GM12878 (cell line): ENCODE measurements around the gene OR8A1. TPM values are rescaled to one million over a fixed set of nuclear protein-coding genes. Genes with fewer than 3 reads are reported as not detected.

Source experiments
- ATAC-seq: fragments of 200-7000 bp; cut with Tn5 transposase; 3 replicates; pipeline ENCODE4 v1.9.1; 2020; ENCODE audit warnings: mild to moderate bottlenecking, moderate library complexity
- BruUV-seq: library from RNA; stranded (reverse); fragments of 400-500 nt; replicated peaks from 2 replicates; lab custom pipeline; 2021; lab: Mats Ljungman, UMichigan
- CTCF ChIA-PET: fragments of 300-600 bp; sonication (Branson Sonifier 250); formaldehyde crosslinking; extraction: SDS; loops from one replicate; lab custom pipeline; 2021; ENCODE audit warnings: inconsistent platforms; lab: Yijun Ruan, JAX
- POLR2A ChIA-PET: fragments of 350-600 bp; formaldehyde crosslinking; extraction: SDS; loops from one replicate; lab custom pipeline; 2021; ENCODE audit warnings: inconsistent platforms; lab: Charles Lee
- RAD21 ChIA-PET: fragments of 300-600 bp; sonication (Branson Sonifier 250); formaldehyde crosslinking; loops from one replicate; lab custom pipeline; 2023; ENCODE audit warnings: antibody characterized with exemption; ENCODE audit not compliant: unreplicated experiment; lab: Charles Lee
- SMC1A ChIA-PET: fragments of 300-600 bp; sonication (Branson Sonifier 250); formaldehyde crosslinking; loops from one replicate; lab custom pipeline; 2023; ENCODE audit not compliant: unreplicated experiment, uncharacterized antibody; lab: Charles Lee
- DNase-seq: peaks from one replicate; pipeline ENCODE4 v3.0.0-alpha.2; 2011; ENCODE audit warnings: low read depth, low spot score
- FAIRE-seq: peaks from 3 replicates; lab custom pipeline; 2011; peaks lifted over from hg19 to GRCh38; lab: Jason Lieb, UNC
- H2AFZ ChIP-seq: 2 replicates; pipeline ENCODE4 v1.6.0; 2011; ENCODE audit warnings: low read depth, low read length, control low read depth; ENCODE audit not compliant: control insufficient read depth
- H3K27ac ChIP-seq: 2 replicates; pipeline ENCODE4 v1.5.1; 2011; ENCODE audit warnings: control low read depth; ENCODE audit not compliant: control insufficient read depth, insufficient read depth
- H3K27me3 ChIP-seq, 2 experiments: replicated peaks in 1 of 2; 2 replicates each; pipeline versions ENCODE4 v1.6.0 to v1.6.1; 2011; ENCODE audit warnings: low read length in 1 of 2; ENCODE audit not compliant: control insufficient read depth in 2 of 2, insufficient read depth in 2 of 2
- H3K36me3 ChIP-seq, 2 experiments: 2 replicates each; pipeline ENCODE4 v1.5.1; 2011; ENCODE audit warnings: low read length in 1 of 2; ENCODE audit not compliant: control insufficient read depth in 2 of 2, insufficient read depth in 2 of 2
- H3K4me1 ChIP-seq: 2 replicates; pipeline ENCODE4 v1.6.1; 2011; ENCODE audit warnings: mild to moderate bottlenecking, low read length, moderate library complexity, mixed read lengths; ENCODE audit not compliant: control insufficient read depth, insufficient read depth
- H3K4me2 ChIP-seq: 2 replicates; pipeline ENCODE4 v1.6.0; 2011; ENCODE audit warnings: control low read depth; ENCODE audit not compliant: control insufficient read depth, insufficient read depth
- H3K4me3 ChIP-seq: fragments of 200-600 bp; sonication (generic); 2 replicates; pipeline ENCODE4 v1.5.1; 2016
- H3K79me2 ChIP-seq: 2 replicates; pipeline ENCODE4 v1.6.0; 2011; ENCODE audit warnings: low read length; ENCODE audit not compliant: control insufficient read depth, insufficient read depth
- H3K9ac ChIP-seq: 2 replicates; pipeline ENCODE4 v1.8.0; 2011; ENCODE audit warnings: low read length, control low read depth, mixed read lengths; ENCODE audit not compliant: control insufficient read depth, insufficient read depth
- H3K9me3 ChIP-seq: replicated peaks from 3 replicates; pipeline ENCODE4 v1.5.1; 2011; ENCODE audit warnings: mild to moderate bottlenecking, low read length; ENCODE audit not compliant: control insufficient read depth, insufficient read depth
- H4K20me1 ChIP-seq: 2 replicates; pipeline ENCODE4 v1.6.0; 2011; ENCODE audit not compliant: control insufficient read depth, insufficient read depth
- FOXM1 ChIP-seq: IDR thresholded peaks from 2 replicates; pipeline ENCODE4 v1.6.1; 2012; ENCODE audit warnings: low read depth, mild to moderate bottlenecking, inconsistent platforms, low read length, moderate library complexity
- JUNB ChIP-seq: IDR thresholded peaks from 2 replicates; pipeline ENCODE4 v1.6.1; 2016; ENCODE audit warnings: antibody characterized with exemption, mild to moderate bottlenecking
- TCF3 ChIP-seq: IDR thresholded peaks from 2 replicates; pipeline ENCODE4 v1.6.1; 2012; ENCODE audit warnings: low read depth, mild to moderate bottlenecking, low read length, borderline replicate concordance; ENCODE audit not compliant: insufficient read depth
- WGBS: methylation state at CpG from one replicate; pipeline ENCODE4 v1.1.6; 2016; ENCODE audit warnings: low lambda C conversion rate; ENCODE audit not compliant: insufficient replicate concordance, insufficient coverage; ENCODE audit errors: missing lambda C conversion rate; 5-methylcytosine and 5-hydroxymethylcytosine counted together
- in situ Hi-C: fragments of 300-500 bp; cut with MboI; formaldehyde crosslinking; loops from 9 replicates; pipeline ENCODE4 v1.14.3; 2018; ENCODE audit warnings: mixed read lengths
- intact Hi-C: fragments of 100-400 bp; cut with micrococcal nuclease; formaldehyde crosslinking; loops from one replicate; pipeline ENCODE4 v1.14.2; 2022; ENCODE audit not compliant: unreplicated experiment
- polyA plus RNA-seq, 11 experiments: library from polyadenylated mRNA; depleted of rRNA in 4 of 11; unstranded in 6 of 11; stranded (reverse) in 5 of 11; fragments of >200 nt; fragmentation: Nextera tagmentation in 4 of 11; fragmentation: Illumina TruSeq in 1 of 11; extraction: Ambion mirVana in 4 of 11; extraction: Trizol in 1 of 11; gene quantifications; 1 replicate in 1 of 11; 2 replicates in 10 of 11; pipeline versions ENCODE4 v1.2.1 to v1.2.3, GENCODE V29; 2011 to 2016; ENCODE audit warnings: inconsistent platforms in 2 of 11, missing spikeins in 2 of 11, low read depth in 1 of 11
- total RNA-seq, 4 experiments: library from RNA; depleted of rRNA in 3 of 4; stranded (reverse); fragments of >200 nt in 3 of 4; fragmentation: Illumina TruSeq in 1 of 4; extraction: Trizol in 1 of 4; gene quantifications; 2 replicates each; pipeline versions ENCODE4 v1.2.1 to v1.2.3, GENCODE V29; 2013 to 2021
- TF ChIP-seq, protein P1 (sequence below): fragments of 450-650 bp; IDR thresholded peaks from 2 replicates; pipeline ENCODE4 v1.6.1; 2016; ENCODE audit warnings: mild to moderate bottlenecking, moderate library complexity, borderline replicate concordance
- TF ChIP-seq, protein P2 (sequence below): IDR thresholded peaks from 2 replicates; pipeline ENCODE4 v1.6.1; 2012; ENCODE audit warnings: low read length, inconsistent platforms
- TF ChIP-seq, protein P3 (sequence below): IDR thresholded peaks from 2 replicates; pipeline ENCODE4 v1.6.1; 2012; ENCODE audit warnings: low read depth, low read length, improper control_type of control experiment
- TF ChIP-seq, protein P4 (sequence below): fragments of 450-650 bp; IDR thresholded peaks from 2 replicates; pipeline ENCODE4 v1.6.1; 2018; ENCODE audit warnings: borderline replicate concordance, mild to moderate bottlenecking; ENCODE audit not compliant: partially characterized antibody

OR8A1 gene
- total and polyA plus RNA-seq, 10 of the 15 experiments (the other 5 are each of a cell fraction or from before 2014, with no cell fraction given): not detected

DNA sequence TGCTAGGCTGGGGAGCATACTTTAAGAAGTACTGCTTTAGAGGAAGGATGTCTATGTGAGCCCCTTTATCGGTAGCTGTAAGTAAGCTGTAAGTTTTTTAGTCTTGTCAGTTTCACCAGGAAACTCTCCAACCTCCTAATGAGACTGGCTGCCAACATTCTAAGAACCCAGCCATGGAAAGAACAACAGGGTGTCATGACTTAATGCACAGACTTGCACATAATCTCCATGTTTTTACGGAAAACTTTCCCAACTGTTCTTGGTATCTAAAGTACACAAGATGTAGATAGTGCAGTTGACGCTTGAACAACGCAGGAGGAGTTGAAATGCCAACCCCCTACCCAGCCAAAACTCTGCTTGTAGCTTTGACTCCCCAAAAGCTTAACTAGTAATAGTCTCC lies 9.0 kb downstream of the OR8A1 start (continued):
- TF ChIP-seq, protein P1, sequence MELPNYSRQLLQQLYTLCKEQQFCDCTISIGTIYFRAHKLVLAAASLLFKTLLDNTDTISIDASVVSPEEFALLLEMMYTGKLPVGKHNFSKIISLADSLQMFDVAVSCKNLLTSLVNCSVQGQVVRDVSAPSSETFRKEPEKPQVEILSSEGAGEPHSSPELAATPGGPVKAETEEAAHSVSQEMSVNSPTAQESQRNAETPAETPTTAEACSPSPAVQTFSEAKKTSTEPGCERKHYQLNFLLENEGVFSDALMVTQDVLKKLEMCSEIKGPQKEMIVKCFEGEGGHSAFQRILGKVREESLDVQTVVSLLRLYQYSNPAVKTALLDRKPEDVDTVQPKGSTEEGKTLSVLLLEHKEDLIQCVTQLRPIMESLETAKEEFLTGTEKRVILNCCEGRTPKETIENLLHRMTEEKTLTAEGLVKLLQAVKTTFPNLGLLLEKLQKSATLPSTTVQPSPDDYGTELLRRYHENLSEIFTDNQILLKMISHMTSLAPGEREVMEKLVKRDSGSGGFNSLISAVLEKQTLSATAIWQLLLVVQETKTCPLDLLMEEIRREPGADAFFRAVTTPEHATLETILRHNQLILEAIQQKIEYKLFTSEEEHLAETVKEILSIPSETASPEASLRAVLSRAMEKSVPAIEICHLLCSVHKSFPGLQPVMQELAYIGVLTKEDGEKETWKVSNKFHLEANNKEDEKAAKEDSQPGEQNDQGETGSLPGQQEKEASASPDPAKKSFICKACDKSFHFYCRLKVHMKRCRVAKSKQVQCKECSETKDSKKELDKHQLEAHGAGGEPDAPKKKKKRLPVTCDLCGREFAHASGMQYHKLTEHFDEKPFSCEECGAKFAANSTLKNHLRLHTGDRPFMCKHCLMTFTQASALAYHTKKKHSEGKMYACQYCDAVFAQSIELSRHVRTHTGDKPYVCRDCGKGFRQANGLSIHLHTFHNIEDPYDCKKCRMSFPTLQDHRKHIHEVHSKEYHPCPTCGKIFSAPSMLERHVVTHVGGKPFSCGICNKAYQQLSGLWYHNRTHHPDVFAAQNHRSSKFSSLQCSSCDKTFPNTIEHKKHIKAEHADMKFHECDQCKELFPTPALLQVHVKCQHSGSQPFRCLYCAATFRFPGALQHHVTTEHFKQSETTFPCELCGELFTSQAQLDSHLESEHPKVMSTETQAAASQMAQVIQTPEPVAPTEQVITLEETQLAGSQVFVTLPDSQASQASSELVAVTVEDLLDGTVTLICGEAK: no peak

DNA sequence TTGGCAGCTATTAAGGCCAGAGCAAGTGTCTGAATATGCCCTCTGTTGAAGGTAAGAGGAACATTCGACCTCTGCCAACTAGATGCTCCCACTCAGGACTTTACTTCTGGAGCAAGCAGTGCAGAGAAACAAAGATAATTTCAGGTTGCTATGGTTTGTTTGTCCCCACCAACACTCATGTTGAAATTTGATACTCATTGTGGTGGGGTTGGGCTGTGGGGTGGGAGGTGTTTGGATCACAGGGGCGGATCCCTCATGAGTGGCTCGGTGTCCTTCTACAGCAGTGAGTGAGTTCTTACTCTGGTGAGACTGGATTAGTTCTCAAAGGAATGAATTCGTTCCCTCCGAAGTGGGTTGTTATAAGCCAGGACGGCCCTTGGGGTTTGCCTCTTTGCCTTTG lies 12.0 kb downstream of the OR8A1 start:
- ChIA-PET CTCF (interaction anchor here (1.8 kb wide), 1 partner anchor 165 kb away, joined by 13 read pairs; no protein-coding TSS in a partner anchor), SMC1A (no interaction called here), POLR2A (no interaction called here)
- no peaks in the 10 kb centered on the region for H3K36me3 ChIP-seq
- H3K9ac ChIP-seq: no peak overlapping the region
- no peak overlapping the region for H3K4me2 ChIP-seq
- ATAC-seq (no peak), FAIRE-seq (no peak)
- BruUV-seq: no TSS peak
- H4K20me1 ChIP-seq: no peaks in the 10 kb centered on the region
- TF ChIP-seq, protein P2, sequence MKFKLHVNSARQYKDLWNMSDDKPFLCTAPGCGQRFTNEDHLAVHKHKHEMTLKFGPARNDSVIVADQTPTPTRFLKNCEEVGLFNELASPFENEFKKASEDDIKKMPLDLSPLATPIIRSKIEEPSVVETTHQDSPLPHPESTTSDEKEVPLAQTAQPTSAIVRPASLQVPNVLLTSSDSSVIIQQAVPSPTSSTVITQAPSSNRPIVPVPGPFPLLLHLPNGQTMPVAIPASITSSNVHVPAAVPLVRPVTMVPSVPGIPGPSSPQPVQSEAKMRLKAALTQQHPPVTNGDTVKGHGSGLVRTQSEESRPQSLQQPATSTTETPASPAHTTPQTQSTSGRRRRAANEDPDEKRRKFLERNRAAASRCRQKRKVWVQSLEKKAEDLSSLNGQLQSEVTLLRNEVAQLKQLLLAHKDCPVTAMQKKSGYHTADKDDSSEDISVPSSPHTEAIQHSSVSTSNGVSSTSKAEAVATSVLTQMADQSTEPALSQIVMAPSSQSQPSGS: no peak
- TF ChIP-seq JUNB (no peak), TCF3 (no peak), FOXM1 (no peak)
- TF ChIP-seq, protein P3, sequence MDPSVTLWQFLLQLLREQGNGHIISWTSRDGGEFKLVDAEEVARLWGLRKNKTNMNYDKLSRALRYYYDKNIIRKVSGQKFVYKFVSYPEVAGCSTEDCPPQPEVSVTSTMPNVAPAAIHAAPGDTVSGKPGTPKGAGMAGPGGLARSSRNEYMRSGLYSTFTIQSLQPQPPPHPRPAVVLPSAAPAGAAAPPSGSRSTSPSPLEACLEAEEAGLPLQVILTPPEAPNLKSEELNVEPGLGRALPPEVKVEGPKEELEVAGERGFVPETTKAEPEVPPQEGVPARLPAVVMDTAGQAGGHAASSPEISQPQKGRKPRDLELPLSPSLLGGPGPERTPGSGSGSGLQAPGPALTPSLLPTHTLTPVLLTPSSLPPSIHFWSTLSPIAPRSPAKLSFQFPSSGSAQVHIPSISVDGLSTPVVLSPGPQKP: no peak
- TF ChIP-seq, protein P4, sequence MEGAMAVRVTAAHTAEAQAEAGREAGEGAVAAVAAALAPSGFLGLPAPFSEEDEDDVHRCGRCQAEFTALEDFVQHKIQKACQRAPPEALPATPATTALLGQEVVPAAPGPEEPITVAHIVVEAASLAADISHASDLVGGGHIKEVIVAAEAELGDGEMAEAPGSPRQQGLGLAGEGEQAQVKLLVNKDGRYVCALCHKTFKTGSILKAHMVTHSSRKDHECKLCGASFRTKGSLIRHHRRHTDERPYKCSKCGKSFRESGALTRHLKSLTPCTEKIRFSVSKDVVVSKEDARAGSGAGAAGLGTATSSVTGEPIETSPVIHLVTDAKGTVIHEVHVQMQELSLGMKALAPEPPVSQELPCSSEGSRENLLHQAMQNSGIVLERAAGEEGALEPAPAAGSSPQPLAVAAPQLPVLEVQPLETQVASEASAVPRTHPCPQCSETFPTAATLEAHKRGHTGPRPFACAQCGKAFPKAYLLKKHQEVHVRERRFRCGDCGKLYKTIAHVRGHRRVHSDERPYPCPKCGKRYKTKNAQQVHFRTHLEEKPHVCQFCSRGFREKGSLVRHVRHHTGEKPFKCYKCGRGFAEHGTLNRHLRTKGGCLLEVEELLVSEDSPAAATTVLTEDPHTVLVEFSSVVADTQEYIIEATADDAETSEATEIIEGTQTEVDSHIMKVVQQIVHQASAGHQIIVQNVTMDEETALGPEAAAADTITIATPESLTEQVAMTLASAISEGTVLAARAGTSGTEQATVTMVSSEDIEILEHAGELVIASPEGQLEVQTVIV: no peak
- TF ChIP-seq, all 136 proteins: peak for 0
- 10% methylated on average over 6 of the region's 6 CpGs for WGBS
- no peak for DNase-seq
- RAD21 ChIA-PET: no interaction called here
- in situ Hi-C loops: loop anchor here (10.0 kb wide), 1 partner anchor 507 kb away; no protein-coding TSS in a partner anchor
- no peaks in the 10 kb centered on the region for H3K79me2 ChIP-seq
- H3K9me3 ChIP-seq: no peaks in the 10 kb centered on the region
- no peak overlapping the region for H2AFZ ChIP-seq
- H3K27me3 ChIP-seq: no peaks in the 10 kb centered on the region; a peak in 1 of 4 replicates
- H3K4me1 ChIP-seq: no peaks in the 10 kb centered on the region
- intact Hi-C loops: no loop called here
- no peak overlapping the region for H3K4me3 ChIP-seq
- no peak overlapping the region for H3K27ac ChIP-seq
